NB4 (cell line): ENCODE data around the gene ARHGAP21.

ENCODE experiments used
- CTCF ChIP-seq: IDR thresholded peaks from one replicate; pipeline ENCODE4 v1.5.1; 2012; ENCODE audit warnings: low read depth, low read length
- MYC ChIP-seq: IDR thresholded peaks from 2 replicates; pipeline ENCODE4 v1.6.1; 2011; ENCODE audit warnings: low read depth, low read length
- POLR2A ChIP-seq: IDR thresholded peaks from 2 replicates; pipeline ENCODE4 v1.6.1; 2011; ENCODE audit warnings: mild to moderate bottlenecking; ENCODE audit not compliant: insufficient read length; ENCODE audit errors: extremely low read depth

DNA sequence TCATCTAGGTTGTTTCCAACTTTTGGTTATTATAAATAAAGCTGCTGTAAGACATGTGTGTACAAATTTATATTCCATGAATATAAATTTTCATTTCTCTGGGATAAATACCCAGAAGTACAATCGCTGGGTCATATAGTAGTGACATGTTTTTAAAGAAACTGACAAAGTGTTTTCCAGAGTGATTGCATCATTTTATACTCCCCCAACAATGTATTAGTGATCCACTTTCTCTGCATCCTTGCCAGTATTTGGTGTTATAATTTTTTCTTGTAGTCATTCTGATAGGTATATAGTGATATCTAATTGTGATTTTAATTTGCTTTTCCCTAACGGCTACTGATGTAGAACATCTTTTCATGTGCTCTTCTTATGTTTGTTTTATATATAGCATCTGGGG lies 27.0 kb upstream of the ARHGAP21 start:
- TF ChIP-seq CTCF (no peak), POLR2A (no peak), MYC (no peak)
